K562 (cell line): ENCODE measurements around the gene CPLANE2. TPM values are rescaled to one million over a fixed set of nuclear protein-coding genes. Genes with fewer than 3 reads are reported as not detected.

Experiments
- ETV5 ChIP-seq: sonication (generic); formaldehyde crosslinking; IDR thresholded peaks from 2 replicates; pipeline ENCODE4 v1.4.0; 2020; ENCODE audit warnings: low read depth, mild to moderate bottlenecking, missing genetic modification reagents
- HNRNPH1 ChIP-seq: fragments of 200-400 bp; formaldehyde crosslinking; optimal IDR thresholded peaks from 2 replicates; pipeline ENCODE3; 2017; ENCODE audit warnings: low read depth, mild to moderate bottlenecking, low read length, moderate library complexity
- IFI16 ChIP-seq: fragments of 250-450 bp; sonication (Bioruptor Pico); IDR thresholded peaks from 2 replicates; pipeline ENCODE4 v2.1.2; 2022; ENCODE audit warnings: mild to moderate bottlenecking, inconsistent platforms
- MEF2D ChIP-seq: conservative IDR thresholded peaks from 2 replicates; pipeline ENCODE4 v1.6.1; 2016; ENCODE audit warnings: low read depth, missing genetic modification characterization, missing compliant biosample characterization
- RAD21 ChIP-seq, 2 experiments: fragments of 250-450 bp in 1 of 2; fragments of 450-650 bp in 1 of 2; sonication (Bioruptor Pico) in 1 of 2; formaldehyde crosslinking in 1 of 2; IDR thresholded peaks in 1 of 2; conservative IDR thresholded peaks in 1 of 2; 2 replicates each; pipeline versions ENCODE4 v1.4.0 to v1.8.0; 2020 to 2022; ENCODE audit warnings: mild to moderate bottlenecking in 2 of 2, moderate library complexity in 1 of 2
- RAD51 ChIP-seq: fragments of 450-650 bp; IDR thresholded peaks from 2 replicates; pipeline ENCODE4 v1.7.1; 2016; ENCODE audit warnings: low read depth, mild to moderate bottlenecking, borderline replicate concordance
- RB1 ChIP-seq: fragments of 450-650 bp; IDR thresholded peaks from 2 replicates; pipeline ENCODE4 v1.6.1; 2017; ENCODE audit warnings: low read depth, mild to moderate bottlenecking
- TFAM ChIP-seq: fragments of 250-450 bp; sonication (Bioruptor Pico); conservative IDR thresholded peaks from 2 replicates; pipeline ENCODE4 v1.5.0; 2021; ENCODE audit warnings: mild to moderate bottlenecking, moderate library complexity
- YY1 ChIP-seq, 3 experiments: IDR thresholded peaks; 2 replicates each; pipeline ENCODE4 v1.6.1; 2011; ENCODE audit warnings: low read length in 2 of 3, mild to moderate bottlenecking in 2 of 3, moderate library complexity in 2 of 3, borderline replicate concordance in 1 of 3, control low read depth in 1 of 3, low read depth in 1 of 3; ENCODE audit not compliant: insufficient read depth in 3 of 3, insufficient replicate concordance in 2 of 3, control insufficient read depth in 1 of 3, insufficient read length in 1 of 3; ENCODE audit errors: extremely low read depth in 1 of 3
- ZHX1 ChIP-seq: fragments of 150-350 bp; conservative IDR thresholded peaks from 2 replicates; pipeline ENCODE4 v1.6.1; 2014; ENCODE audit warnings: low read length
- ZNF280B ChIP-seq: fragments of 250-450 bp; sonication (Bioruptor Pico); IDR thresholded peaks from 2 replicates; pipeline ENCODE4 v1.5.1; 2021; ENCODE audit warnings: mild to moderate bottlenecking
- ZNF511 ChIP-seq: sonication (generic); formaldehyde crosslinking; IDR thresholded peaks from 2 replicates; pipeline ENCODE4 v1.8.0; 2022; ENCODE audit warnings: mild to moderate bottlenecking, missing genetic modification reagents
- polyA plus RNA-seq, 8 experiments: library from polyadenylated mRNA; depleted of rRNA in 4 of 8; stranded (reverse) in 5 of 8; unstranded in 3 of 8; fragments of >200 nt; fragmentation: Nextera tagmentation in 2 of 8; fragmentation: Illumina TruSeq in 1 of 8; extraction: Ambion mirVana in 2 of 8; extraction: Trizol in 1 of 8; gene quantifications; 2 replicates each; pipeline versions ENCODE4 v1.2.1 to v1.2.3, GENCODE V29; 2011 to 2014; ENCODE audit warnings: inconsistent platforms in 1 of 8, missing spikeins in 1 of 8
- total RNA-seq, 7 experiments: library from RNA; depleted of rRNA in 6 of 7; stranded (reverse); fragments of >200 nt in 6 of 7; fragmentation: Illumina TruSeq in 2 of 7; extraction: Trizol in 2 of 7; gene quantifications; 2 replicates each; pipeline versions ENCODE4 v1.2.1 to v1.2.3, GENCODE V29; 2011 to 2021; ENCODE audit warnings: low replicate concordance in 1 of 7
- TF ChIP-seq, protein P1 (sequence below): fragments of 200-800 bp; sonication (Bioruptor generic); IDR thresholded peaks from 2 replicates; pipeline ENCODE4 v1.6.1; 2017; ENCODE audit warnings: missing genetic modification characterization, missing compliant biosample characterization
- TF ChIP-seq, protein P2 (sequence below): fragments of 450-650 bp; conservative IDR thresholded peaks from 2 replicates; pipeline ENCODE4 v1.6.1; 2016; ENCODE audit warnings: missing genetic modification characterization, low read depth, mild to moderate bottlenecking, missing compliant biosample characterization, moderate library complexity
- TF ChIP-seq, protein P3 (sequence below): fragments of 450-650 bp; IDR thresholded peaks from 2 replicates; pipeline ENCODE4 v1.6.1; 2016

Gene CPLANE2
- total and polyA plus RNA-seq, 9 of the 15 experiments (the other 6 are each of a cell fraction or from before 2014, with no cell fraction given), result 0.17 to 20.9 (median 8.1) TPM

GRCh38 chr1:16243936-16244649 is 7.1 kb upstream of the CPLANE2 start (continued):
- TF ChIP-seq ZHX1 (0 out of 2 replicates have a peak, but pooled peaks have one; percentile 25), RB1 (peak; percentile 83; the same call in 1 of the 2 replicates), ZNF280B (CRISPR knock-in tag) (no peak), ETV5 (CRISPR knock-in tag) (no peak), RAD51 (no peak), TFAM (CRISPR knock-in tag) (no peak), IFI16 (CRISPR knock-in tag) (no peak), ZNF511 (CRISPR knock-in tag) (0 out of 2 replicates have a peak, but pooled peaks have one; percentile 64), RAD21 (CRISPR knock-in tag; conservative IDR thresholded peaks at IDR 0.05 in 1 of 2, IDR thresholded peaks at IDR 0.05 in 1 of 2) (peak; percentile 92 to 93), HNRNPH1 (no peak), YY1 (IDR thresholded peaks at IDR 0.05; ENCODE audit: borderline replicate concordance in 1 of 3, control insufficient read depth in 1 of 3, extremely low read depth in 1 of 3, insufficient read depth in 3 of 3, insufficient read length in 1 of 3, insufficient replicate concordance in 2 of 3, low read depth in 1 of 3, low read length in 2 of 3) (no peak), MEF2D (tag) (no peak)
- TF ChIP-seq, protein P1, sequence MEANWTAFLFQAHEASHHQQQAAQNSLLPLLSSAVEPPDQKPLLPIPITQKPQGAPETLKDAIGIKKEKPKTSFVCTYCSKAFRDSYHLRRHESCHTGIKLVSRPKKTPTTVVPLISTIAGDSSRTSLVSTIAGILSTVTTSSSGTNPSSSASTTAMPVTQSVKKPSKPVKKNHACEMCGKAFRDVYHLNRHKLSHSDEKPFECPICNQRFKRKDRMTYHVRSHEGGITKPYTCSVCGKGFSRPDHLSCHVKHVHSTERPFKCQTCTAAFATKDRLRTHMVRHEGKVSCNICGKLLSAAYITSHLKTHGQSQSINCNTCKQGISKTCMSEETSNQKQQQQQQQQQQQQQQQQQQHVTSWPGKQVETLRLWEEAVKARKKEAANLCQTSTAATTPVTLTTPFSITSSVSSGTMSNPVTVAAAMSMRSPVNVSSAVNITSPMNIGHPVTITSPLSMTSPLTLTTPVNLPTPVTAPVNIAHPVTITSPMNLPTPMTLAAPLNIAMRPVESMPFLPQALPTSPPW (CRISPR knock-in tag), result 0 out of 2 replicates have a peak, but pooled peaks have one; percentile 24
- TF ChIP-seq, protein P2, sequence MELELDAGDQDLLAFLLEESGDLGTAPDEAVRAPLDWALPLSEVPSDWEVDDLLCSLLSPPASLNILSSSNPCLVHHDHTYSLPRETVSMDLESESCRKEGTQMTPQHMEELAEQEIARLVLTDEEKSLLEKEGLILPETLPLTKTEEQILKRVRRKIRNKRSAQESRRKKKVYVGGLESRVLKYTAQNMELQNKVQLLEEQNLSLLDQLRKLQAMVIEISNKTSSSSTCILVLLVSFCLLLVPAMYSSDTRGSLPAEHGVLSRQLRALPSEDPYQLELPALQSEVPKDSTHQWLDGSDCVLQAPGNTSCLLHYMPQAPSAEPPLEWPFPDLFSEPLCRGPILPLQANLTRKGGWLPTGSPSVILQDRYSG (tag), result no peak
- TF ChIP-seq, protein P3, sequence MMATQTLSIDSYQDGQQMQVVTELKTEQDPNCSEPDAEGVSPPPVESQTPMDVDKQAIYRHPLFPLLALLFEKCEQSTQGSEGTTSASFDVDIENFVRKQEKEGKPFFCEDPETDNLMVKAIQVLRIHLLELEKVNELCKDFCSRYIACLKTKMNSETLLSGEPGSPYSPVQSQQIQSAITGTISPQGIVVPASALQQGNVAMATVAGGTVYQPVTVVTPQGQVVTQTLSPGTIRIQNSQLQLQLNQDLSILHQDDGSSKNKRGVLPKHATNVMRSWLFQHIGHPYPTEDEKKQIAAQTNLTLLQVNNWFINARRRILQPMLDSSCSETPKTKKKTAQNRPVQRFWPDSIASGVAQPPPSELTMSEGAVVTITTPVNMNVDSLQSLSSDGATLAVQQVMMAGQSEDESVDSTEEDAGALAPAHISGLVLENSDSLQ, result 0 out of 2 replicates have a peak, but pooled peaks have one; percentile 33
